ENCODE data around the gene JADE2. TPM values are rescaled to one million over a fixed set of nuclear protein-coding genes. Genes with fewer than 3 reads are reported as not detected.
A peak's percentile ranks its signal among the peaks of the same experiment; 100 is the strongest.

The JADE2 gene
- total RNA-seq, 2 experiments from 2014 or later: 120 to 124 TPM

GRCh38 chr5:134537297-134537696 lies 11.8 kb downstream of the JADE2 start:
- Mint-ChIP-seq H3K27me3 (no peaks in the 10 kb centered on the region), H3K4me1 (ENCODE audit: low read depth) (peaks cover 68% of the 10 kb centered on the region), H3K36me3 (ENCODE audit: low read depth) (peaks cover 92% of the 10 kb centered on the region), H3K27ac (peak overlapping the region; percentile 100), H3K9me3 (no peaks in the 10 kb centered on the region), H3K4me3 (no peak overlapping the region)
- Histone ChIP-seq H3K4me1 (ENCODE audit: insufficient read depth, low read length) (peaks cover 72% of the 10 kb centered on the region), H3K9me3 (ENCODE audit: control insufficient read depth in 1 of 2, insufficient read depth in 1 of 2, low read length in 2 of 2) (no peaks in the 10 kb centered on the region), H3K27me3 (ENCODE audit: control insufficient read depth in 1 of 2, insufficient read depth in 2 of 2, low read length in 2 of 2) (no peaks in the 10 kb centered on the region), H3K27ac (ENCODE audit: low read depth in 1 of 2, low read length in 2 of 2) (no peak overlapping the region), H3K4me3 (ENCODE audit: low read length) (no peak overlapping the region), H3K36me3 (ENCODE audit: insufficient read depth, low read length) (peaks cover 84% of the 10 kb centered on the region)
- DNase-seq (no peak), ATAC-seq (ENCODE audit: poor library complexity) (no peak)
- POLR2A ChIA-PET: no interaction called here
- CTCF ChIA-PET: interaction anchor here (1.3 to 1.5 kb wide), 2 partner anchors 10 kb away, joined by 3 to 4 read pairs; no protein-coding TSS in a partner anchor
- no peak for TF ChIP-seq CTCF (IDR thresholded peaks at IDR 0.05)
- intact Hi-C loops (cut with DNase I, micrococcal nuclease): no loop called here

GRCh38 chr5:134538296-134538695 lies 12.8 kb downstream of the JADE2 start:
- H3K4me3 ChIP-seq (ENCODE audit: low read length): no peak overlapping the region
- H3K27ac ChIP-seq (ENCODE audit: low read depth in 1 of 2, low read length in 2 of 2): no peak overlapping the region
- H3K9me3 Mint-ChIP-seq: no peaks in the 10 kb centered on the region
- no peak for ATAC-seq (ENCODE audit: poor library complexity)
- no peaks in the 10 kb centered on the region for H3K27me3 ChIP-seq (ENCODE audit: control insufficient read depth in 1 of 2, insufficient read depth in 2 of 2, low read length in 2 of 2)
- intact Hi-C loops (cut with DNase I, micrococcal nuclease): no loop called here
- H3K36me3 ChIP-seq (ENCODE audit: insufficient read depth, low read length): peaks cover 81% of the 10 kb centered on the region
- peak overlapping the region; percentile 100 for H3K27ac Mint-ChIP-seq
- DNase-seq: no peak
- no peaks in the 10 kb centered on the region for H3K9me3 ChIP-seq (ENCODE audit: control insufficient read depth in 1 of 2, insufficient read depth in 1 of 2, low read length in 2 of 2)
- CTCF ChIA-PET: interaction anchor here (1.5 kb wide), 1 partner anchor 9 kb away, joined by 3 read pairs; no protein-coding TSS in a partner anchor
- H3K27me3 Mint-ChIP-seq: no peaks in the 10 kb centered on the region
- H3K4me3 Mint-ChIP-seq: no peak overlapping the region
- POLR2A ChIA-PET: no interaction called here
- peaks cover 71% of the 10 kb centered on the region for H3K4me1 ChIP-seq (ENCODE audit: insufficient read depth, low read length)
- H3K4me1 Mint-ChIP-seq (ENCODE audit: low read depth): peaks cover 58% of the 10 kb centered on the region
- H3K36me3 Mint-ChIP-seq (ENCODE audit: low read depth): peaks cover 82% of the 10 kb centered on the region
- TF ChIP-seq CTCF (IDR thresholded peaks at IDR 0.05): no peak

GRCh38 chr5:134539732-134540131 lies 14.3 kb downstream of the JADE2 start:
- ATAC-seq (ENCODE audit: poor library complexity): no peak
- no peak for DNase-seq
- ChIA-PET POLR2A (interaction anchor here (1.2 kb wide), 1 partner anchor 15 kb away, joined by 4 read pairs; no protein-coding TSS in a partner anchor), CTCF (no interaction called here)
- Mint-ChIP-seq H3K36me3 (ENCODE audit: low read depth) (peaks cover 86% of the 10 kb centered on the region), H3K4me3 (no peak overlapping the region), H3K27ac (no peak overlapping the region), H3K4me1 (ENCODE audit: low read depth) (peaks cover 57% of the 10 kb centered on the region), H3K9me3 (no peaks in the 10 kb centered on the region), H3K27me3 (no peaks in the 10 kb centered on the region)
- H3K4me1 ChIP-seq (ENCODE audit: insufficient read depth, low read length): peaks cover 71% of the 10 kb centered on the region
- H3K36me3 ChIP-seq (ENCODE audit: insufficient read depth, low read length): peaks cover 79% of the 10 kb centered on the region
- intact Hi-C loops (cut with DNase I, micrococcal nuclease): no loop called here
- no peaks in the 10 kb centered on the region for H3K27me3 ChIP-seq (ENCODE audit: control insufficient read depth in 1 of 2, insufficient read depth in 2 of 2, low read length in 2 of 2)
- H3K27ac ChIP-seq (ENCODE audit: low read depth in 1 of 2, low read length in 2 of 2): no peak overlapping the region
- no peak for TF ChIP-seq CTCF (IDR thresholded peaks at IDR 0.05)
- H3K9me3 ChIP-seq (ENCODE audit: control insufficient read depth in 1 of 2, insufficient read depth in 1 of 2, low read length in 2 of 2): no peaks in the 10 kb centered on the region
- no peak overlapping the region for H3K4me3 ChIP-seq (ENCODE audit: low read length)
